Neural cell (in vitro differentiated cells): ENCODE measurements around the gene MYPOP. TPM values are rescaled to one million over a fixed set of nuclear protein-coding genes. Genes with fewer than 3 reads are reported as not detected.
A peak's percentile ranks its signal among the peaks of the same experiment; 100 is the strongest.

Experiments used
- H2AFZ ChIP-seq: fragments of 200-600, 300-800 bp; sonication (generic), shearing (Covaris generic); 2 replicates; pipeline ENCODE4 v1.6.0; 2014; ENCODE audit warnings: low read depth, mild to moderate bottlenecking, antibody characterized with exemption, low read length, moderate library complexity
- H3F3A ChIP-seq: fragments of 200-600 bp; shearing (Covaris generic); 2 replicates; pipeline ENCODE4 v1.6.1; 2016; ENCODE audit warnings: mild to moderate bottlenecking, moderate library complexity, mixed read lengths, antibody characterized with exemption, low read length; ENCODE audit not compliant: insufficient read depth, poor library complexity, severe bottlenecking
- H3K27ac ChIP-seq: fragments of 200-600, 300-800 bp; sonication (generic), shearing (Covaris generic); 2 replicates; pipeline ENCODE4 v1.5.1; 2014; ENCODE audit warnings: mild to moderate bottlenecking, low read length, moderate library complexity
- H3K27me3 ChIP-seq: fragments of 300-800, 200-600 bp; sonication (generic), shearing (Covaris generic); 2 replicates; pipeline ENCODE4 v1.6.0; 2014; ENCODE audit warnings: mild to moderate bottlenecking, low read depth, low read length, moderate library complexity; ENCODE audit not compliant: insufficient read depth
- H3K36me3 ChIP-seq: fragments of 300-800, 200-600 bp; sonication (generic), shearing (Covaris generic); 2 replicates; pipeline ENCODE4 v1.5.1; 2014; ENCODE audit warnings: mild to moderate bottlenecking, antibody characterized with exemption, low read length, moderate library complexity; ENCODE audit not compliant: insufficient read depth
- H3K4me2 ChIP-seq: fragments of 300-800, 200-600 bp; sonication (generic), shearing (Covaris generic); 2 replicates; pipeline ENCODE4 v1.6.0; 2014; ENCODE audit warnings: mild to moderate bottlenecking, low read length
- H3K4me3 ChIP-seq: fragments of 300-800, 200-600 bp; sonication (generic), shearing (Covaris generic); 2 replicates; pipeline ENCODE4 v1.5.1; 2014; ENCODE audit warnings: mild to moderate bottlenecking, low read length, moderate library complexity
- H3K79me2 ChIP-seq: fragments of 200-600 bp; shearing (Covaris generic); replicated peaks from 2 replicates; pipeline ENCODE4 v1.6.0; 2014; ENCODE audit warnings: mild to moderate bottlenecking, low read length, moderate library complexity; ENCODE audit not compliant: insufficient read depth
- H3K9ac ChIP-seq: fragments of 300-800, 200-600 bp; sonication (generic), shearing (Covaris generic); 2 replicates; pipeline ENCODE4 v1.6.1; 2016; ENCODE audit warnings: mild to moderate bottlenecking, low read length, mixed read lengths
- H3K9me2 ChIP-seq: fragments of 200-600 bp; shearing (Covaris generic); 2 replicates; pipeline ENCODE4 v1.6.1; 2016; ENCODE audit warnings: mild to moderate bottlenecking, low read length, mixed read lengths; ENCODE audit not compliant: insufficient read depth
- H3K9me3 ChIP-seq: fragments of 200-600, 300-800 bp; sonication (generic), shearing (Covaris generic); 2 replicates; pipeline ENCODE4 v1.6.1; 2016; ENCODE audit warnings: mild to moderate bottlenecking, mixed run types, low read length, moderate library complexity, mixed read lengths
- H4K20me1 ChIP-seq: fragments of 200-600 bp; shearing (Covaris generic); 2 replicates; pipeline ENCODE4 v1.6.1; 2016; ENCODE audit warnings: mild to moderate bottlenecking, mixed run types; ENCODE audit not compliant: insufficient read depth
- CTCF ChIP-seq: fragments of 450-650 bp; IDR thresholded peaks from 2 replicates; pipeline ENCODE4 v1.5.1; 2014; ENCODE audit warnings: antibody characterized with exemption, mild to moderate bottlenecking, moderate library complexity; ENCODE audit not compliant: poor library complexity, severe bottlenecking
- EP300 ChIP-seq: fragments of 450-650 bp; conservative IDR thresholded peaks from 2 replicates; pipeline ENCODE4 v1.6.1; 2014; ENCODE audit warnings: antibody characterized with exemption, mild to moderate bottlenecking, moderate library complexity; ENCODE audit not compliant: poor library complexity, severe bottlenecking
- EZH2 ChIP-seq: fragments of 200-600, 300-800 bp; shearing (Covaris generic), sonication (generic); IDR thresholded peaks from 2 replicates; pipeline ENCODE4 v1.6.1; 2014; ENCODE audit warnings: antibody characterized with exemption, low read length, borderline replicate concordance, mild to moderate bottlenecking; ENCODE audit not compliant: insufficient read depth, poor library complexity, severe bottlenecking
- MXI1 ChIP-seq: fragments of 450-650 bp; conservative IDR thresholded peaks from 2 replicates; pipeline ENCODE4 v1.6.1; 2014; ENCODE audit warnings: antibody characterized with exemption, mild to moderate bottlenecking; ENCODE audit not compliant: poor library complexity, severe bottlenecking
- POLR2AphosphoS5 ChIP-seq: IDR thresholded peaks from 2 replicates; pipeline ENCODE4 v1.6.1; 2012
- RAD21 ChIP-seq: fragments of 450-650 bp; conservative IDR thresholded peaks from 2 replicates; pipeline ENCODE4 v1.6.1; 2014; ENCODE audit warnings: antibody characterized with exemption, mild to moderate bottlenecking, moderate library complexity
- REST ChIP-seq: IDR thresholded peaks from 2 replicates; pipeline ENCODE4 v1.6.1; 2012; ENCODE audit warnings: borderline replicate concordance
- SMC3 ChIP-seq: fragments of 450-650 bp; conservative IDR thresholded peaks from 2 replicates; pipeline ENCODE4 v1.6.1; 2014; ENCODE audit warnings: antibody characterized with exemption, mild to moderate bottlenecking, moderate library complexity; ENCODE audit not compliant: poor library complexity
- TAF1 ChIP-seq: IDR thresholded peaks from 2 replicates; pipeline ENCODE4 v1.6.1; 2012; ENCODE audit warnings: low read depth
- polyA minus RNA-seq: library from RNA; depleted of rRNA, polyadenylated mRNA; stranded (reverse); fragments of >200 nt; gene quantifications from 2 replicates; pipeline ENCODE4 v1.2.3, GENCODE V29; 2014
- polyA plus RNA-seq: library from polyadenylated mRNA; depleted of rRNA; stranded (reverse); fragments of >200 nt; gene quantifications from 2 replicates; pipeline ENCODE4 v1.2.3, GENCODE V29; 2014

MYPOP gene
- polyA plus RNA-seq (0.90 and 2.3 TPM in 2 replicates), polyA minus RNA-seq (2.9 and 3.0 TPM in 2 replicates)

- Histone ChIP-seq H3K9me2 (no peaks in the 10 kb centered on the region), H3K79me2 (no peaks in the 10 kb centered on the region), H3K36me3 (no peaks in the 10 kb centered on the region), H3K27me3 (no peaks in the 10 kb centered on the region), H3K9me3 (no peaks in the 10 kb centered on the region), H3K4me2 (peak within 1 kb of the TSS; percentile 78), H3K9ac (peak within 1 kb of the TSS; percentile 83), H3F3A (no peaks in the 10 kb centered on the region), H3K4me3 (peak within 1 kb of the TSS; percentile 84), H3K27ac (peak within 1 kb of the TSS; percentile 89), H4K20me1 (no peaks in the 10 kb centered on the region), H2AFZ (peak within 1 kb of the TSS; percentile 68)
- TF ChIP-seq MXI1 = no peak
- no peak for TF ChIP-seq RAD21
- no peak for TF ChIP-seq SMC3
- TF ChIP-seq POLR2AphosphoS5 = no peak
- TF ChIP-seq TAF1 = no peak
- no peak for TF ChIP-seq CTCF
- TF ChIP-seq EP300 = no peak
- no peak for TF ChIP-seq EZH2
- TF ChIP-seq REST = no peak
Measured at GRCh38 chr19:45901912-45902650, at the start of gene MYPOP. TSS of gene MYPOP (minus strand) at chr19:45902613. CDS start at chr19:45901773, 840 bp downstream.

GRCh38 chr19:45947926-45948325 lies 45.5 kb upstream of the MYPOP start:
- Histone ChIP-seq H3K27me3 (no peaks in the 10 kb centered on the region), H3K4me2 (no peak overlapping the region), H3K9ac (no peak overlapping the region), H3K36me3 (peaks cover 26% of the 10 kb centered on the region), H3K79me2 (peaks cover 15% of the 10 kb centered on the region), H2AFZ (no peak overlapping the region), H3K9me2 (no peaks in the 10 kb centered on the region), H3K4me3 (no peak overlapping the region), H4K20me1 (no peaks in the 10 kb centered on the region), H3F3A (no peaks in the 10 kb centered on the region), H3K27ac (no peak overlapping the region), H3K9me3 (no peaks in the 10 kb centered on the region)
- no peak for TF ChIP-seq CTCF
- no peak for TF ChIP-seq EP300
- no peak for TF ChIP-seq MXI1
- no peak for TF ChIP-seq POLR2AphosphoS5
